SK-N-SH (cell line): Measurements from ENCODE around the gene RMI2. TPM values are rescaled to one million over a fixed set of nuclear protein-coding genes. Genes with fewer than 3 reads are reported as not detected.

Source experiments
- CTCF ChIA-PET: fragments of 300-600, 350-600 bp; formaldehyde crosslinking; extraction: SDS; loops from one replicate; lab custom pipeline; 2021; lab: Yijun Ruan, JAX
- POLR2A ChIA-PET: fragments of 350-600 bp; sonication (Branson Sonifier 250); formaldehyde crosslinking; extraction: SDS; loops from one replicate; lab custom pipeline; 2020; ENCODE audit warnings: antibody characterized with exemption, inconsistent platforms; lab: Yijun Ruan, JAX
- DNase-seq: peaks from one replicate; pipeline ENCODE4 v3.0.0; 2012
- H2AFZ ChIP-seq: fragments of 200-600 bp; sonication (generic); 2 replicates; pipeline ENCODE4 v1.8.1; 2016; ENCODE audit warnings: antibody characterized with exemption, mild to moderate bottlenecking, low read depth
- H3F3A ChIP-seq: fragments of 200-600 bp; sonication (generic); replicated peaks from 2 replicates; pipeline ENCODE3; 2016; ENCODE audit warnings: antibody characterized with exemption, mild to moderate bottlenecking; ENCODE audit not compliant: insufficient read depth
- H3K27ac ChIP-seq, 2 experiments: fragments of 200-500 bp in 1 of 2; fragments of 200-600 bp in 1 of 2; sonication (Bioruptor generic) in 1 of 2; sonication (generic), shearing (Covaris generic) in 1 of 2; 2 replicates each; pipeline versions ENCODE4 v1.5.1 to v1.6.1; 2014 to 2016; ENCODE audit warnings: low read depth in 2 of 2, inconsistent platforms in 1 of 2, low read length in 1 of 2, mild to moderate bottlenecking in 1 of 2, mixed read lengths in 1 of 2
- H3K27me3 ChIP-seq: fragments of 200-600 bp; sonication (generic), shearing (Covaris generic); 2 replicates; pipeline ENCODE4 v1.6.1; 2016; ENCODE audit warnings: mixed run types; ENCODE audit not compliant: insufficient read depth
- H3K36me3 ChIP-seq, 2 experiments: fragments of 200-500 bp in 1 of 2; fragments of 200-600 bp in 1 of 2; sonication (Bioruptor generic) in 1 of 2; sonication (generic) in 1 of 2; replicated peaks in 1 of 2; 2 replicates each; pipeline versions ENCODE3 to v1.5.1; 2014 to 2016; ENCODE audit warnings: low read length in 1 of 2, mild to moderate bottlenecking in 1 of 2; ENCODE audit not compliant: insufficient read depth in 2 of 2, control insufficient read depth in 1 of 2
- H3K4me1 ChIP-seq, 2 experiments: fragments of 200-500 bp in 1 of 2; fragments of 200-600 bp in 1 of 2; sonication (Bioruptor generic) in 1 of 2; sonication (generic), shearing (Covaris generic) in 1 of 2; 2 replicates each; pipeline versions ENCODE4 v1.5.1 to v1.6.1; 2014 to 2016; ENCODE audit warnings: low read depth in 1 of 2, low read length in 1 of 2, mixed run types in 1 of 2; ENCODE audit not compliant: insufficient read depth in 2 of 2, control insufficient read depth in 1 of 2
- H3K4me2 ChIP-seq: fragments of 200-600 bp; sonication (generic), shearing (Covaris generic); 2 replicates; pipeline ENCODE4 v1.6.1; 2017; ENCODE audit warnings: mixed run types
- H3K4me3 ChIP-seq, 2 experiments: fragments of 200-500 bp in 1 of 2; fragments of 200-600 bp in 1 of 2; sonication (Bioruptor generic) in 1 of 2; sonication (generic), shearing (Covaris generic) in 1 of 2; 2 replicates each; pipeline versions ENCODE4 v1.5.1 to v1.8.1; 2014 to 2016; ENCODE audit warnings: low read depth in 2 of 2, inconsistent platforms in 1 of 2, low read length in 1 of 2, mild to moderate bottlenecking in 1 of 2, mixed read lengths in 1 of 2, moderate library complexity in 1 of 2
- H3K79me2 ChIP-seq: fragments of 200-600 bp; sonication (generic); 2 replicates; pipeline ENCODE4 v1.8.1; 2017; ENCODE audit warnings: mild to moderate bottlenecking; ENCODE audit not compliant: insufficient read depth
- H3K9ac ChIP-seq: fragments of 200-600 bp; sonication (generic); 2 replicates; pipeline ENCODE4 v1.6.1; 2017; ENCODE audit warnings: mixed run types
- H3K9me2 ChIP-seq: fragments of 200-600 bp; sonication (generic); 2 replicates; pipeline ENCODE4 v1.6.1; 2017; ENCODE audit warnings: mixed run types
- H3K9me3 ChIP-seq: fragments of 200-600 bp; sonication (generic); 2 replicates; pipeline ENCODE4 v1.6.1; 2017; ENCODE audit warnings: mixed run types, mild to moderate bottlenecking, moderate library complexity
- H4K20me1 ChIP-seq: fragments of 200-600 bp; sonication (generic); 2 replicates; pipeline ENCODE4 v1.6.1; 2017; ENCODE audit warnings: mild to moderate bottlenecking, mixed run types; ENCODE audit not compliant: insufficient read depth
- EP300 ChIP-seq, 2 experiments: IDR thresholded peaks; 2 replicates each; pipeline versions ENCODE4 v1.4.0 to v1.6.1; 2012; ENCODE audit warnings: borderline replicate concordance in 1 of 2, low read depth in 1 of 2, low read length in 1 of 2
- NFIC ChIP-seq: IDR thresholded peaks from 2 replicates; pipeline ENCODE4 v1.4.0; 2012; ENCODE audit warnings: borderline replicate concordance
- RXRA ChIP-seq: IDR thresholded peaks from 2 replicates; pipeline ENCODE4 v1.4.0; 2012; ENCODE audit warnings: low read depth, mild to moderate bottlenecking, borderline replicate concordance
- SIN3A ChIP-seq: IDR thresholded peaks from 2 replicates; pipeline ENCODE4 v1.6.1; 2012; ENCODE audit warnings: low read depth, mild to moderate bottlenecking, low read length, moderate library complexity, borderline replicate concordance
- YY1 ChIP-seq: IDR thresholded peaks from 2 replicates; pipeline ENCODE4 v1.4.0; 2012; ENCODE audit warnings: low read depth, mild to moderate bottlenecking
- ZBTB33 ChIP-seq: IDR thresholded peaks from 2 replicates; pipeline ENCODE4 v1.4.0; 2012; ENCODE audit warnings: low read depth, borderline replicate concordance
- WGBS: methylation state at CpG from one replicate; pipeline ENCODE4 v1.1.6; 2017; ENCODE audit warnings: low lambda C conversion rate; 5-methylcytosine and 5-hydroxymethylcytosine counted together
- polyA plus RNA-seq, 3 experiments: library from polyadenylated mRNA; depleted of rRNA; stranded (reverse); fragments of >200 nt; gene quantifications; 2 replicates each; pipeline ENCODE4 v1.2.3, GENCODE V29; 2012

RMI2 gene
- polyA plus RNA-seq, 1 of the 3 experiments (the other 2 are of a cell fraction): 8.5 TPM

- ChIA-PET CTCF (interaction anchor here (0.9 to 2.7 kb wide), 6 partner anchors 9 to 384 kb away, joined by 3 to 12 read pairs (median 5); partner anchors contain the start of gene SOCS1), POLR2A (interaction anchor here (0.7 kb wide), 1 partner anchor 91 kb away, joined by 3 read pairs; no protein-coding TSS in a partner anchor)
- Histone ChIP-seq H3K4me3 (no peak overlapping the region), H3K4me1 (peaks cover 13 to 23% of the 10 kb centered on the region in 2 experiments), H3K79me2 (peaks cover 48% of the 10 kb centered on the region), H4K20me1 (no peaks in the 10 kb centered on the region), H3K27ac (no peak overlapping the region), H3K9me2 (no peaks in the 10 kb centered on the region), H3K9ac (no peak overlapping the region), H3K27me3 (no peaks in the 10 kb centered on the region), H3K9me3 (no peaks in the 10 kb centered on the region), H3F3A (peaks cover 25% of the 10 kb centered on the region), H2AFZ (no peak overlapping the region), H3K36me3 (no peaks in the 10 kb centered on the region), H3K4me2 (no peak overlapping the region)
- no peak for DNase-seq
- TF ChIP-seq SIN3A: no peak
- TF ChIP-seq NFIC: no peak
- TF ChIP-seq RXRA: no peak
- TF ChIP-seq EP300 (IDR thresholded peaks at IDR 0.05; ENCODE audit: borderline replicate concordance in 1 of 2, low read depth in 1 of 2, low read length in 1 of 2): no peak
- WGBS: 83% methylated on average over 7 of the region's 7 CpGs
Measured at GRCh38 chr16:11347831-11348230, 2.6 kb downstream of the RMI2 start.

GRCh38 chr16:11348737-11349598 is 3.7 kb downstream of the RMI2 start:
- Histone ChIP-seq H3K4me1 (peaks cover 13 to 23% of the 10 kb centered on the region in 2 experiments), H4K20me1 (no peaks in the 10 kb centered on the region), H3K4me3 (no peak overlapping the region), H3K4me2 (no peak overlapping the region), H3F3A (peaks cover 25% of the 10 kb centered on the region), H3K9ac (no peak overlapping the region), H3K79me2 (peaks cover 56% of the 10 kb centered on the region)
- CTCF ChIA-PET: interaction anchor here (1.2 to 2.7 kb wide), 3 partner anchors 7 to 372 kb away, joined by 3 to 12 read pairs (median 5); partner anchors contain the start of gene SOCS1
- TF ChIP-seq YY1: no peak
- TF ChIP-seq ZBTB33: no peak
- TF ChIP-seq, all 33 proteins: peak for 0
- Histone ChIP-seq H2AFZ (no peak overlapping the region), H3K27me3 (no peaks in the 10 kb centered on the region), H3K9me2 (no peaks in the 10 kb centered on the region), H3K9me3 (no peaks in the 10 kb centered on the region), H3K27ac (peak overlapping the region; percentile 86 to 92; a peak in 3 of 4 replicates), H3K36me3 (no peaks in the 10 kb centered on the region)
- no peak for DNase-seq
- 97% methylated on average over 16 of the region's 16 CpGs for WGBS
- POLR2A ChIA-PET: no interaction called here
